NCI-H1436 treated with DMSO at 0.1 percent for 48 hours (cell line): ENCODE results near the gene GAS2L1.

ENCODE experiments used
- DNase-seq: peaks from one replicate; lab custom pipeline; 2025; lab: John Stamatoyannopoulos, UW

The GAS2L1 gene

DNA sequence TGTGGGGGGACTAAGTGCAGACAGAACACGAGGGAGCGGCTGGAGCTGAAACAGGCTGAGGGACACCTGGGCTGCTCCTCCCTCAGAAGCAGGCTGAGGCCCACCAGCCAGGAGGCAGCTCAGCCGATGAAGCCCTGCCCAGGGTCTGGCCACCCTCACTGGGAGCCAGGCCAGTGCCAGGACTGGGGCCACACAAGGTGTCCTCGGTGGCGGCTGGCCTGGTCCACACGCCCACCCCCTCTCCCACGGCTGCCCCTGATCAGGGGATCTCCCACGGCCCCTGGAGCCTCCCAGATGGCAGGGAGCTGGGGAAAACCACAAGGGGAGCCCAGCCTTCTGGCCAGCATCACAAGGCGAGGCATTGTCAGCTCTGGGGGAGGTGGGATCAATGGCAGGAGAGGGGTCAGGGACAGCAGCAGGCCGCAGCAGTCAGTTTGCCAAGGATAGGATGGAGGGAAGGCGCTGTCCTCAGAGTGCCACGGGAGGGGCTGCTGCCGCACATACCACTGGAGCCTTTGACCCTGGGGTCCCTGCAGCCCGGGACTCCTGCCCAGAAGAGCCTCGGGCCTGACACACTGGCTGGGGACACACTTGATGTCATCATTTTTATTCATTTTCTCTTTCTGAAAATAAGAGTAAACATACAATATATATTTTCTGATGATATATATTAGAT lies 20.8 kb downstream of the GAS2L1 start:
- no peak for DNase-seq

DNA sequence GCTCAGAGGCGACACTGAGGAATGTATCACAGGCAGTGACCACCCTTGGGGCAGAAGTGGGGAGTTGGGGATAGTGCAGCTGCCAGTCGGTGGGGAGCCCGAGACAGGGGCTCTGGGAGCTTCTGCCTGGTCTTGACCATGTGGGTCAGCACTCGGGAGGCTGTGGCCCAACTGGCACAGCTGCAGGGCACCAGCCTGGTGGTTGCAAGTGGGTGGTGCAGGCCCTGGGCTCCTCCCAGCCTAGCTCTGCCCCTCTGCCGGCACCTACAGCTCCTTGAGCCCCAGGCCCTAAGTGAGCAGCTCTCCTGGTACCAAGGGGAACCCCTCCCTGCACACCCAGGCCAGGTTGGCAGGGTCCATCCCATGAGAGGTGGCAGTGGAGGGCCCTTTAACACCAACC lies 21.6 kb downstream of the GAS2L1 start:
- DNase-seq, result no peak

DNA sequence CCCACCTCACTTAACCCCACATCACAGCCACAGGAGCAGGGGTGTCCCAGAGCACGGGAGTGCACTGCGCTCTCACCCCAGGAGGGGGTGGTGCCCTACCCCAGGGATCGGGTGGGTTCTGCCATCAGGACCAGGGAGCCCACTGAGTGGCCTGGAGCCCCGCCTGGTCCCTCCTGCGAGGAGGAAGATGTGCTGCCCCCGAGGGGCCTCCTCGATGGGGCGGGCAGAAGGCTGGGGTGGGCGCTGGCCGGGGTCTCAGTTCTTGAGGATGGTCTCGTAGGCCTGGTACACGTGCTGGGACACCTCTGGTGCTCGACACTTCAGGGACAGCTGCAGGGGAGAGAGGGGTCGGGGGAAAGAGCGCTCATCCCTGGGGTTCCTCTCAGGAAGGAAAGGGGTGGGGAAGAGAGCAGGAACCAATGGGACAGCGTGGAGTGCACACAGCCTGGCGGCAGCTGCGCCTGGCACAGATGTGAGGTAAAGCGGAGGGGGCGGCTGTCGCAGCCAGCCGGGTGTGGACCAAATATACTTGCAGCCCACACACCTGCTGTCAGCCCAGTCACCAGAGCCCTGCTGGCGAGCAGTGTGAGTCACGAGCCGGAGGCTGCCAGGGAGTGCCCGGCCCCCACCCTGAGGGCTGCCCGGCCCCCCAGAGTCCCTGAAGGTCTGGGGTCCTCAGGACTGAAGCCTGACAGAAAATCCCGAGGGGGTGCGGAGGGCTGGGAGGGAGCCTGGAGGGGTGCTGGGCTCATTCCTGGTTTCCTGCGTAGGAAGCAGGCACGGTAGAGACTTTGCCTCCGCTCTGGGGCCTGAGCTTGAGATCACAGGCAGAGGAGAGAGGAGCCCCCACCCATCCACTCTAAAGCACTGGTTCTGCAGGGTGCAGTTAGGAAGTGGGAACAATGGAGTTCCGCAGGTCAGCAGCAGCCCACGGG lies 22.4 kb downstream of the GAS2L1 start:
- DNase-seq, result no peak

DNA sequence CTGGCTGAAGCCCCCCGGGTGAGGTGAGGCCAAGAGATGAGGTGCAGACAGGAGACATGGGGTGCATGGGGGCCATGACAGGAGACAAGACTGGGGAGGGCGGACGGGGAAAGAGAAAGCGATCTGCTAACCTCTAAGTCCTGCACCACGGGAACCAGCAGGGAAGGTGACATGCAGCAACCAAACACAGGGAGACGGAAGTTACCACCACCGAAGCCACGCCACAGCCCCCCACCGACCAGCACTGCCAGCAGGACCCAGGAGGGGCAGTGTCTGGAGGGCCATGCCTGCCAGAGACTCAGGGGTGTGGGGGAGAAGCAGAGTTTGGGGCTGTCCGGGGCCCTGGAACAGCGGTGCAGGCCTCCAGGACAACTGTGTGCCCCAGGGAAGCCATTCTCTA lies 23.1 kb downstream of the GAS2L1 start:
- DNase-seq, result no peak

DNA sequence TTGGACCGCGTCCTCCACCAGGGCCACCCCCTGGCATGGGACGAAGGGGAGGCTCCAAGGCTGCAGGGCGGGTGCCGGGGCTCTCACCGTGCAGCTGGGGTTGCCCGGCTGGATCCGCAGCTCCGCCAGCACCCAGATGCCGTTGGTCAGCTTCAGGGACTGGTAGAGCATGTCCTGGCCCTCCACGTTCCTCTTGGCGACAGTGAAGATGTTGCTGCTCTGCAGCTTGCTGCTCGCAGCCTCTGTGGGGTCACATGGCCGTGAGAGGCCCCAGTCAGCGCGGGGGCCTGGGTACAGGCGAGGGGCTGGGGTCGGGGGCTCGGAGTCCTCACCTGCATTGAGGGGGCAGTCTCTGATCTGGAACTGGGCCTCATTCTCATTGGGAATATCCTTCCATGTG lies 23.8 kb downstream of the GAS2L1 start:
- no peak for DNase-seq

GRCh38 chr22:29330753-29331152 lies 24.3 kb downstream of the GAS2L1 start:
- DNase-seq, result no peak

DNA sequence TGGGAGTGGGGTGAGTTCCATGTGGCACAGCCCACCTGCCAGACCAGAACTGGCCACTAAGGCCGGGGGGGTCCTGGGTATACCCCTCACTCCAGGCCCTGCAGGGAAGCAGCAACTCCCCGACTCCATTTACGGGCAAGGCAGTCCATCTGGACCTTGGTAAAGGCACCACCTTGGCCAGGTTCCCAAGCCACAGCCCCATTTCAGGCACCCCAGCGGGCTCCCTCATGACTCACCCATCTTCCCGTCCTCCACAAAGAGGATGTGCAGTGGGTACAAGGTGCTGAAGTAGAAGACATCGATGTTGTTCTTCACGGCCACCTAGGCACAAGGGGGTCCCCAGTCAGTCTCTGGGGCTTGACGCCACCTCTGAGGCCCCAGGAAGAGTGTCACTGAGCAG lies 24.8 kb downstream of the GAS2L1 start:
- no peak for DNase-seq

DNA sequence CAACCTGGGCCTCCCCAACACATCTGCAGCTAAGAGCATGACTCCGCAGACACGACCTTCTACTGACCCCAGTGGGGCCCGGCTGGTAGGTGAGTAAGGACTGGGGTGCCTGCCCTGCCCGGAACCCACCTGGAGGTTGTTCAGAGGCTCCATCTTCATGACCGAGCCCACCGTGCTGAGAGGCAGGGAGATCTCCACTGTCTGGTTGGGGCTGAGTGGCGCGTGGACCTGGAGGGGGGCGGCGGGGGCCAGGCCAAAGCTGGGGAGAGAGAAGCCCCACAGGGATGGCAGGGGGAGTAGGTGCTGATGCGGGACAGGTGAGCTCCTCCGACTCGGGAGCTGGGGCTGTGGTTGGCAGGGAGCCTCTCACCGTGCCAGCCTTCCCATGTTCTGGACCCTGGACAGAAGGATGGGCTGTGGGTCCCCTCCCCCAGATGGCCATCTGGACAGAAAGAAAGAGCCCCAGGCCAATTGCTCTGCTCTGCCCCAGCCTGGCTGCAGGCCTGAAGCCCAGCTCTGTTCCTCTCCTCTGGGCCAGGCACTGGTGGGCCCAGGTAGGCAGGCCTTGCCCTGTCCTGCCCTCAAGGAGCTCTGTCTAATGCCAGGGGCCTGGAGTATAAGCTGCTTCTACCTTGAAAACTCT lies 25.3 kb downstream of the GAS2L1 start:
- DNase-seq, result no peak

GRCh38 chr22:29332886-29333496 lies 26.5 kb downstream of the GAS2L1 start:
- DNase-seq, result no peak

DNA sequence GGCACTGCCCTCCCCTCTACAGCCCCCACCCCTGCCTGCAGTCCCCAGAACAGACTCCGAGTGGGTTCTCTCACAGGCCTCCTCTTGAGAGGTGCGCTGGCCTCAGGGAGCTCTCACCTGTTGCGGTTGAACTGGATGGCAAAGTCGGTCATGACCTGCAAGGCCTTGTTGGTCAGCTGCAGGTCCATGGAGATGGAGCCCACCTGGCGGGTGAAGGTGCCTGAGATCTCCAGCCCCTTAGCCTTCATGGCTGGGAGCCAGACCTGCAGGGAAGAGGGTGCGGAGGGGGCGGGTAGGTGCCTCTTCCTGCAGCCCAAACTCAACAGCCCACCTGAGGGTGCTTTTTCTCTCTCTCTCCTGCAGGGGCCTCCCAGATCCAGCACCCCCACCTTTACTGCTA lies 27.7 kb downstream of the GAS2L1 start:
- DNase-seq, result no peak

DNA sequence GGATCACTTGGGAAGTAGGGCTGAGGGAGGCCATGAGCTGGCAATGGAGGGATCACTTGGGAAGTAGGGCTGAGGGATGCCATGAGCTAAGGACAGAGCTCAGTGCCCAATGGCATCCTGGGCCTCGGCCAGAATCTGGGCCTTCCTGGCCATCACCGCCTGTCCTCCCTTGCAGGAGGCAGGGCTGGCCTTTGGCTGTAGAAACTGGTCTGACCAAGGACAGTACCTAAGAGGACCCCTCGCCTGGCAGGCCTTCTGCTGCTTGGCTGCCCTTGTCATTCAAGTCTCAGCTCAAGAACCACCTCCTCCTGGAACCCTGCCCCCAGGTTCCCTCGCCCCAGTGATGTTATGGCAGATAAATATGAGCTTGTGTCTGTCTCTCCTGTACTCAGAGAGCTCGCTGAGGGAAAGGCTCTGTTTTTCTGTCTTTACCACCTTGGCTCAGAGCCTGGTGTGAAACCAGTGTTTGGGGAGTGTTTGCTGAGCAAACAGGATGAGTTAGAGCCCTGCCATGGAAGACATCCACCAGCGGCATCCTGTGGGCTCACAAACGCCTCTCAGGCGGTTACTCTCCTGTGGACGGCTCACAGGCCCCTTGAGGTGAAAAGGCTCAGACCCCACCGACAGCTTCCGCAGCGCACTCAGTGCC lies 28.4 kb downstream of the GAS2L1 start:
- DNase-seq, result no peak

DNA sequence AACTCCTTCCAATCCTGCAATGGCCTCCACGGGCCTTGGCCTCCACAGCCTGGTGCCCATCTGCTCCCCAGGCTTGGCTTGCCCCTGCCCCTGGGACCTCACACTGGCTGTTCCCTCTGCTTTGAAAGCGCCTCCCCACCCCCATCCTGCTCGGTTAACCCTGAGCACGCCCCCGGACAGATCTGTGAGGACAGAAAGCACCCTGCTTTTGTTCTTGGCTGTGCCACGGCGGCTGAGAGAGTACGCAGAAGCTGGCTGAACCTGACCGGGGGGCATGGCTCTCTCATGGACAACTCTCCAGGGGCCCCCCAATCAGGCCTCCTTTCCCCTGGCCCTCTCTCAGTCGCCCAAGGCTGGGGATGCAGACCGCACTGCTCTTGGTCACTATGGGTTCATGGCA lies 29.2 kb downstream of the GAS2L1 start:
- no peak for DNase-seq

DNA sequence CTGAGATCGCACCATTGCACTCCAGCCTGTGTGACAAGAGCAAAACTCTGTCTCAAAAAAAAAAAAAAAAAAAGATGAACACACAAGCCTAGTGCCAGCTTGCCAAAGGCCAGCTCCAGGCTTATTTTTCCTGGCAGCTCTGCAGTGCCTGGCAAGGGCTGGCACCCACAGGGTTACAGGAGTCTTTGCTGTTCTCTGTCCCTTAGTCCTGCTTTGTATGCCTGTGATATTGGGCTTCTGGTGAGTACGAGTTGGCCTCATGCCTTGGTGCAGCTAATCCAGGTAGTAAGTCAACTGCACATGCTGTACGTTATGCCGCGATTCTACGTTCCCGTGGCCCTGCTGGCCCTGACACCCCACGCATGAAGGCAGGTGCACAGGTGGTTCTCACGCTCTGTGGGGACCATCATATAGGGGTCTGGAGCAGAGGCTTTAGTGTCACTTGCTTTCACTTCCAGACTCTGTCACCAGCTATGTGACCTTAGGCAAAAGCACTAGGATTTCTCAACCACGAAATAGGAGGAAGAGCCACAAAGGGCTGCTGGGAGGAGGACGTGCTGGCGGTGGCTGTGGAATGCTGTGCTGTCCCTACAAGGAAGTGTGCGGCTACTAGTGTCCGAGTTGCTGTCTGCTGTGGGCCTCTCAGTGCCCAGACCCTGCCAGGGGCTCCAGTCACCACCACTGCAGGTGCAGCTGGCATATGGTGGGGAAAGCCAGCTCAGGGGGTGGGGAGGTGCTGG lies 30.5 kb downstream of the GAS2L1 start:
- no peak for DNase-seq

GRCh38 chr22:29337631-29338284 lies 31.3 kb downstream of the GAS2L1 start:
- no peak for DNase-seq

DNA sequence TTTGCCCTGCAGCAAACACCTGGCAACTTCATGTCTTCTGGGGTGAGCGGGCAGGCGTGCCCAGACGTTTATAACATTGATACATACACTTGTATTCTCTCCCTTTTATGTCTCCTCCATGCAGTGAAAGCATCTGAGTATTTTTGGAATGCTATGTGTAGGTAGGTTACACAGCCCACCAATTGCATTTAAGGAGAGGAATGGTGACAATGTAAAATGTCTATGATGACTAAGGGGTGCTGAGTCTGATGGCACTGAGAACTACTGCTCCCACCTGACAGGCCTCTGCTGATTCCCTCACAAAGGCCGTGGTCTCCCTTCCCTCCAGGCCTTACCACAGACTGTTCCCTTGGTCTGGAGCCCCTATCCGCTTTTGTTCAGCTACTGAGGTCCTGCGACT lies 31.9 kb downstream of the GAS2L1 start:
- no peak for DNase-seq

GRCh38 chr22:29339381-29340235 lies 33.2 kb downstream of the GAS2L1 start:
- no peak for DNase-seq

DNA sequence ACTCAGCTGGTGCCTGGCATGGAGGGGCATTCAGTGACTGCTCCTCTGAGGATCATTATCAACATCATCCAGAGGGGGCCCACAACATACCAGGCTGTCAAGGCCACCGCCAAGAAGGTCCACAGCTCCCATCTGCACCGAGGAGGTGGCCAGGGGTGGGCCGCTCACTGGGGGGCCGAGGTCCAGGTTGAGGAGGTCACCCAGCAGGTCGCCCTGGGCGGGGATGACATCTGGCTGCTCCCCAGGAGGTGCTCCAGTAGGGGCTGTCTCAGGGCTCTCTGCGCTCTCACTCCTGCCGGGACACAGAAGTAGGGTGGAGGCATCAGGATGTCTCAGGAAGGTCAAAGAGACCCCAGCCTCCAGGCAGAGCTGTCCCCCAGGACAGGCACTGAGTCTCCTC lies 34.1 kb downstream of the GAS2L1 start:
- no peak for DNase-seq

- DNase-seq, result no peak
Observed at GRCh38 chr22:29341056-29341848, 34.8 kb downstream of the GAS2L1 start.

- no peak for DNase-seq
Observed at GRCh38 chr22:29341849-29342127, 35.3 kb downstream of the GAS2L1 start.
